ENCODE measurements around the gene COL5A1.
"Not testable (repeated sequence)": the region's sequence is repeated elsewhere in the genome, so short reads cannot be mapped to it uniquely, and the experiment has no call there.

Gene COL5A1

GRCh38 chr9:134852906-134853654, 211.5 kb downstream of the COL5A1 start:
- H3K9me3 Mint-ChIP-seq, result peaks cover 7% of the 10 kb centered on the region

GRCh38 chr9:134853893-134854292, 212.3 kb downstream of the COL5A1 start:
- no peak overlapping the region for H3K27ac Mint-ChIP-seq
- H3K4me3 Mint-ChIP-seq, result no peak overlapping the region
- H3K9me3 Mint-ChIP-seq, result peaks cover 7% of the 10 kb centered on the region
- H3K4me1 Mint-ChIP-seq, result peaks cover 10% of the 10 kb centered on the region
- no peak for ATAC-seq
- H3K27me3 Mint-ChIP-seq, result peaks cover 33% of the 10 kb centered on the region
- H3K36me3 Mint-ChIP-seq, result peaks cover 8% of the 10 kb centered on the region

More at GRCh38 chr9:134852906-134853654, 211.5 kb downstream of the COL5A1 start:
- Mint-ChIP-seq H3K4me1 (peaks cover 3% of the 10 kb centered on the region), H3K27ac (no peak overlapping the region), H3K36me3 (peaks cover 8% of the 10 kb centered on the region), H3K4me3 (no peak overlapping the region), H3K27me3 (peaks cover 33% of the 10 kb centered on the region)
- ATAC-seq, result no peak

- ATAC-seq, result no peak
- peaks cover 33% of the 10 kb centered on the region for H3K27me3 Mint-ChIP-seq
These were observed 213.0 kb downstream of the COL5A1 start for GRCh38 chr9:134854541-134854981.

GRCh38 chr9:134855231-134855899, 213.8 kb downstream of the COL5A1 start:
- peaks cover 8% of the 10 kb centered on the region for H3K36me3 Mint-ChIP-seq
- no peak overlapping the region for H3K4me3 Mint-ChIP-seq
- peaks cover 10% of the 10 kb centered on the region for H3K9me3 Mint-ChIP-seq
- H3K4me1 Mint-ChIP-seq, result peaks cover 10% of the 10 kb centered on the region
- H3K27me3 Mint-ChIP-seq, result peaks cover 33% of the 10 kb centered on the region
- ATAC-seq, result no peak
- no peak overlapping the region for H3K27ac Mint-ChIP-seq

More at GRCh38 chr9:134854541-134854981, 213.0 kb downstream of the COL5A1 start:
- H3K4me3 Mint-ChIP-seq, result no peak overlapping the region
- H3K27ac Mint-ChIP-seq, result no peak overlapping the region
- H3K36me3 Mint-ChIP-seq, result peaks cover 8% of the 10 kb centered on the region
- H3K4me1 Mint-ChIP-seq, result peaks cover 10% of the 10 kb centered on the region
- peaks cover 7% of the 10 kb centered on the region for H3K9me3 Mint-ChIP-seq

- Mint-ChIP-seq H3K27me3 (peaks cover 33% of the 10 kb centered on the region), H3K9me3 (peaks cover 12% of the 10 kb centered on the region), H3K36me3 (peaks cover 8% of the 10 kb centered on the region), H3K4me1 (peaks cover 10% of the 10 kb centered on the region), H3K4me3 (no peak overlapping the region), H3K27ac (no peak overlapping the region)
- ATAC-seq, result no peak
These were observed 214.3 kb downstream of the COL5A1 start for GRCh38 chr9:134855900-134856377.

- Mint-ChIP-seq H3K27me3 (peaks cover 33% of the 10 kb centered on the region), H3K4me1 (peaks cover 10% of the 10 kb centered on the region), H3K9me3 (peaks cover 18% of the 10 kb centered on the region)
- not testable (repeated sequence) for H3K36me3 Mint-ChIP-seq, ATAC-seq, H3K4me3 Mint-ChIP-seq, H3K27ac Mint-ChIP-seq
These were observed 215.8 kb downstream of the COL5A1 start for GRCh38 chr9:134857451-134857850.

- Mint-ChIP-seq H3K27ac (peak overlapping the region; percentile 92), H3K9me3 (peaks cover 18% of the 10 kb centered on the region), H3K36me3 (peaks cover 8% of the 10 kb centered on the region), H3K4me1 (peaks cover 10% of the 10 kb centered on the region), H3K27me3 (peaks cover 33% of the 10 kb centered on the region), H3K4me3 (peak overlapping the region; percentile 52)
- peak; percentile 85 for ATAC-seq
These were observed 216.6 kb downstream of the COL5A1 start for GRCh38 chr9:134858051-134858841.

GRCh38 chr9:134860510-134860909, 218.9 kb downstream of the COL5A1 start:
- peaks cover 18% of the 10 kb centered on the region for H3K9me3 Mint-ChIP-seq
- H3K4me3 Mint-ChIP-seq, result no peak overlapping the region
- peaks cover 18% of the 10 kb centered on the region for H3K27me3 Mint-ChIP-seq
- no peak overlapping the region for H3K27ac Mint-ChIP-seq
- H3K4me1 Mint-ChIP-seq, result peaks cover 10% of the 10 kb centered on the region
- peaks cover 8% of the 10 kb centered on the region for H3K36me3 Mint-ChIP-seq
- ATAC-seq, result no peak

GRCh38 chr9:134861595-134862334, 220.2 kb downstream of the COL5A1 start:
- no peak overlapping the region for H3K4me3 Mint-ChIP-seq
- no peak overlapping the region for H3K27ac Mint-ChIP-seq
- H3K4me1 Mint-ChIP-seq, result peaks cover 10% of the 10 kb centered on the region
- no peak for ATAC-seq
- H3K9me3 Mint-ChIP-seq, result peaks cover 18% of the 10 kb centered on the region
- H3K27me3 Mint-ChIP-seq, result peaks cover 8% of the 10 kb centered on the region
- peaks cover 8% of the 10 kb centered on the region for H3K36me3 Mint-ChIP-seq

GRCh38 chr9:134863306-134863902, 221.8 kb downstream of the COL5A1 start:
- peaks cover 4% of the 10 kb centered on the region for H3K4me1 Mint-ChIP-seq
- no peaks in the 10 kb centered on the region for H3K36me3 Mint-ChIP-seq
- no peak overlapping the region for H3K4me3 Mint-ChIP-seq
- peaks cover 7% of the 10 kb centered on the region for H3K27me3 Mint-ChIP-seq
- ATAC-seq, result no peak
- no peak overlapping the region for H3K27ac Mint-ChIP-seq
- peaks cover 11% of the 10 kb centered on the region for H3K9me3 Mint-ChIP-seq

- H3K9me3 Mint-ChIP-seq, result peaks cover 11% of the 10 kb centered on the region
- no peak overlapping the region for H3K27ac Mint-ChIP-seq
- H3K27me3 Mint-ChIP-seq, result peaks cover 15% of the 10 kb centered on the region
- H3K36me3 Mint-ChIP-seq, result no peaks in the 10 kb centered on the region
- no peak for ATAC-seq
- H3K4me1 Mint-ChIP-seq, result peaks cover 5% of the 10 kb centered on the region
- H3K4me3 Mint-ChIP-seq, result no peak overlapping the region
These were observed 222.6 kb downstream of the COL5A1 start for GRCh38 chr9:134863941-134864820.

- no peak overlapping the region for H3K27ac Mint-ChIP-seq
- H3K27me3 Mint-ChIP-seq, result peaks cover 21% of the 10 kb centered on the region
- H3K36me3 Mint-ChIP-seq, result no peaks in the 10 kb centered on the region
- H3K9me3 Mint-ChIP-seq, result peaks cover 11% of the 10 kb centered on the region
- H3K4me3 Mint-ChIP-seq, result no peak overlapping the region
- H3K4me1 Mint-ChIP-seq, result peaks cover 11% of the 10 kb centered on the region
- ATAC-seq, result no peak
These were observed 223.2 kb downstream of the COL5A1 start for GRCh38 chr9:134864821-134865190.

GRCh38 chr9:134867917-134868750, 226.5 kb downstream of the COL5A1 start:
- Mint-ChIP-seq H3K9me3 (peaks cover 2% of the 10 kb centered on the region), H3K27ac (no peak overlapping the region), H3K27me3 (peaks cover 36% of the 10 kb centered on the region), H3K4me3 (no peak overlapping the region), H3K4me1 (peaks cover 11% of the 10 kb centered on the region), H3K36me3 (no peaks in the 10 kb centered on the region)
- no peak for ATAC-seq

All from stimulated activated memory B cell treated with anti-CD40 and anti-IgM and Interleukin-4, amounts not matched to agents 10 μg/mL and 1 μg/mL and 100 μg/mL, for 72 hours (primary cell).